ENCODE data around the gene PDS5B.
"Not testable (repeated sequence)": the region's sequence is repeated elsewhere in the genome, so short reads cannot be mapped to it uniquely, and the experiment has no call there.

The PDS5B gene

DNA sequence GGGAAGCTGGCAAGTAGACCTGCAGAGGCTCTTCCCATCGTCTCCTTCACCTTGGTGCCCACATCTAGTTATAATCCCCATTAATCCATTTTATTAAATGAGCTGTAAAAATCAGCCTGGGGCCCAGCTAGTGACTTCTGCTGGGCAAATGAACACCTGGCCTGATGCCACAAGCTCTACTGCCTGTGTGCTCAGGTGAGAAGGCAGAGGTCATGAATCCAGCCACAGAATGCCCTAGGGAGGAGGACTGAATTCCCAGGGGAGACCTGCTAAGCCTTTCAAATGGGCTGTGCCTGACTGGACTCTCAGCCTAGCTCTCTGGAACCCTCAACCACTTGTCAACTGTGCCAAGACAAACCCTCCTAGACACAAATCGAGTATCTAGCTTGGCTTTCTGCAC lies 74.0 kb downstream of the PDS5B start:
- no peak for DNase-seq

DNA sequence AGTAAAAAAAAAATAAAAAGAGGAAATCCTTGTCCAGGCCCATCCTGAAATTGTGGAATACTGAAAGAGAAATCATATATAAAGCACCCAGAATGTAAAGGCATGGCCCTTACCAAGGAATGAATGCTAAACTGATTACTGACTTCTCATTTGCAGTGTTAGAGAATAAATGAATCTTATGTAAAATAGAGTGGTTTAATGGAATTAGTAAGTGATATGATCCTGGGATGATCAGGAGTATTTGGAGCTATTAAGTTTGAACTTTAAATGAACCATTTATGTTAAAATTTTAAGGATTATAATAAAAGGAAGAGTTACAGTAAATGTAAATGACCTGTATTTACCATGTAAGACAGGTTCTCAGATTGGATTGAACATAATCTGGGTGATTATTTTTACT lies 75.4 kb downstream of the PDS5B start:
- no peak for DNase-seq

DNA sequence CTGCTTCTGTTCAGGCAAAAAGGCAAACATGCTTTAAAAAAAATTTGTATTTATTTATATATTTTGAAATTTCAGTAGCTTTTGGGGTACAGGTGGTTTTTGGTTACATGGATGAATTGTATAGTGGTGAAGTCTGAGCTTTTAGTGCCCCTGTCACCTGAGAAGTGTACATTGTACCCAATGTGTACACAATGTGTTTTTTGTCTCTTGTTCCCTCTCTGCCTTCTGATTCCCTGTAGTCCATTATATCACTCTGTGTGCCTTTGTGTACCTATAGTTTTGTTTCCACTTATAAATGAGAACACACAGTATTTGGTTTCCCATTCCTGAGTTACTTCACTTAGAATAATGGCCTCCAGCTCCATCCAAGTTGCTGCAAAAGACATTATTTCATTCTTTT lies 77.4 kb downstream of the PDS5B start:
- no peak for DNase-seq

DNA sequence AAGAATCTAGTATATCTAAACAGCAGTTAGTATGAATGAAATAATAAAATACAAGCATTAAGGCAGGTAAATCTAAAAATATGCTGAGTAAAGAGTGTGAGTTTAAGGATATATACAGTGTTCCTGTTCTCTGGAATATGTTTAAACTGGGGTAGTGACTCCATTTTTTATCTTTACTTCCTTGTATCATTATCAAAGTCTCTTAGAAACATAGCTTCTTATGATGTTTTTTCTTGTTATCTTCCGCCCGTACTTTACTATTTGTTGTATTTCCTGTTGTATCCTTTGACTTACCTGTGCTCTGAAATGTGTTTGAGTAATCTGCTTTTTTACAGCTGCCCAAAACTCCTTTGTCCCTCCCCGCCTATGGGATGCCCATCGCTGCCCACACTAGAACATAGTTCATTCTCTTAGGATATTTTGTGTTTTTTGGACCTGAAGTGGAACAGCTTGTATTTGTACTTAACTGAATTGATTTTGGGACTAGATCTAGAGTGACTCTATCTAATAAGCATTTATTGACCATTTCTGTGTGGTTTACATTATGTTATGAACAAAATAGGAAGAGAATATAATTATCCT lies 80.8 kb downstream of the PDS5B start:
- DNase-seq: no peak

DNA sequence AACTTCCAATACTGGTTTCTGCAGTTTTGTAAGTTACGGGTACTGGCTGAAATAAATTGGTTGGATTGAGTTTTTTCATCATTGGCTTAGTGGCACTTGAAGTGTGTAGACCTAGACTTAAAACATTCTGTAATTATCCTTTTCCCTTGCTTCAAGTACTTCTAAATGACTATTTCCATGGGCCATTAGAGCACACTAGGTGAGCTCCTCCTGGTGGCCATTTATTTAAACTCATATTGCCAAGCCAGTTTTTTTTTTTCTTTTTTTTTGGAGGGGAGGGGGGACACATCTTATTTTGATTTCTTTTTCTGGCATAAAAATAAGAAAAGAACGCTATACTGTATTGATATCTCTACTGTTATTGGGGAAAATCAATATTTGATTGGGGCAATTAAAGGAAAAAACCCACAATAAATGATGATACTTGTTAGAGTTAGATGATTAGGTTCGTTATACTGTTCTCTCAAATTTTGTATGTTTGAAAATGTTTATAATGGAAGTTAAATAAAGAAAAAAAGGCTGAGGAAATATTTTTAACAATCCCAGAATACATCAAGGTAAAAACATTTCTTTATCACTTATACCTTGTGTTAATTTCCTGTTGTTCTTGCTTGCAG lies 82.9 kb downstream of the PDS5B start:
- DNase-seq: no peak

DNA sequence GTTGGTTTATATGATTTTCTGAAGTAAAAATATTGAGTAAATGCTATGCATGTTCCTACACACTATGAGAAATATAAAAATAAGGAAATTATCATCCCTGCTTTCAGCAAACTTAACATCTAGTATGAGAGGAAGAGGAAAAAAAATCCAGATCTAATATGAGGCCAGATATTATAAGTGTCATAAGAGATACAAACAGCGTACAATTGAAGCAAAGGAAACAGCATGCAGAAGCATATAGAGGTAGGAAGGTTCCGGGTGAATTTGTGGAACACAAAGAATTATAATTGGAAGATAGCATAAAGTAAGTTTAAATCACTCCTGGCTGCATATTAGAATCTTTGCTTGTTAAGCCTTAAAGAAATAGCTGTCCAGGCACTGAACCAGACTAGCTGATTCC lies 88.3 kb downstream of the PDS5B start:
- no peak for DNase-seq

DNA sequence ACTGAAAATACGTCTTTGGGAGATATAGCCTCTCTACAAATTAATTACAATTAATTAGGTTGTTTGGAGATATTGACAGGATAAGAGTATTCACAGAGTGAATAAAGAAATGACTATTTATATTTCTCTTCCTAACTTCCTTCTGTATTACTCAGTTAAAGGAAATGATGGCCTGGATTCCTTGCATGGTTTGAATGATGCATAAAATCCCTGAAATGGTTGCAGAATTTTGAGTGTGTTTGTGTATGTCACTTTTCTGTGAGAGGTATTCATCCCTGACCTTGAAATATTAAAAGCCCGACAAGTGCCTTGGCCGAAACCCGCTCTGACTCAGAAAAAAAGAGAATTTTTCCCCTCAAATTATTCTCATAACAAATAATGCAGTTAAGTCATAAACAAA lies 90.0 kb downstream of the PDS5B start:
- no peak for DNase-seq

DNA sequence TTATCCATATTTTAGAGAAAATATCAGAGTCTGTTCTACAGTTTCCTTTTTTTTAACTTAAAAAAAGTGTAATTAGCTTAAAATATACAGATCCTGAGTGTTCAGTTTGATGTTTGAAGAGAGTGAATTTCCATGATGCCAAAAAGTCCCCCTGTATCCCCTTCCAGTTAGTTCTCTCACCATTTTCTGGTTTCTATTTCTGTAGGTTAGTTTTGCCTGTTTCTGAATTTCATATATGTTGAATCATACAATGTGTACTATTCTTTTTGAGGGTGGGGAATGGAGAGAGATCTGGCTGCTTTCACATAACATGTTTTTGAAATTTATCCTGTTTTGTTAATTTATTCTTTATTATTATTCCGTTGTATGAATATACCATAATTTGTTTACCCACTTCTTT lies 95.9 kb downstream of the PDS5B start:
- no peak for DNase-seq

DNA sequence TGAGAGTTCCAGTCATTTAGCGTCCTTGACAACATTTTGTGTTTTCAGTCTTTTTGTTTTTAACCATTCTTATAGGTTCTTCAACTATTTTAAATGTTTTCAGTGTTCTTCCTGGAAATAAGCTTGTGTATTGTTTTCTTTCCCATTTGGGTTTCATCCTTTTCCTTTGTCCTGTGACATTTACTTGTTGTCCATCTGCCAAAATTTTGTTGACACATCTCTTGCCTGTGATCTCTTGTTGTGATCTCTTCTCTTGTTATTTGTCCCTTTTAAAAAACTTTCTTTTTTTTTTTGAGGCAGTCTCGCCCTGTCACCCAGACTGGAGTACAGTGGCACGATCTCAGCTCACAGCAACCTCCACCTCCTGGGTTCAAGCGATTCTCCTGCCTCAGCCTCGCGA lies 96.5 kb downstream of the PDS5B start:
- no peak for DNase-seq

DNA sequence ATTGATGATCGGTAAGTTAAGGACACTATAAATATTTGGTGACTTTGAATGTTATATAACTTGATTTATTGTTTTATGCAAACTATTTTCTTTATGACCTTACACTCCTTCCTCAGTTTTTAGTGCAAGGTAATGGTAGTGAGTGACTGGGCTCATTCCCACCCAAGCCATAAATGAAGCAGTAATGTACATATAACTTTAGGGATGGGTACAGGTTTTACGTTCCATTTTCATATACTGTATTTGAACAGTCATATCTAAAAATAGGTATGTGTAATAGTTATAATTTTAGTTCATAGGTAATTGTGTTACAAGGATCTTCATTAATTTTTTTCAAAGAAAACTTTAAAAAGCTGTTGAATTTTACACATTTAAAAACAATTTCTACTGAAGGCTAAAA lies 101.0 kb downstream of the PDS5B start:
- no peak for DNase-seq

DNA sequence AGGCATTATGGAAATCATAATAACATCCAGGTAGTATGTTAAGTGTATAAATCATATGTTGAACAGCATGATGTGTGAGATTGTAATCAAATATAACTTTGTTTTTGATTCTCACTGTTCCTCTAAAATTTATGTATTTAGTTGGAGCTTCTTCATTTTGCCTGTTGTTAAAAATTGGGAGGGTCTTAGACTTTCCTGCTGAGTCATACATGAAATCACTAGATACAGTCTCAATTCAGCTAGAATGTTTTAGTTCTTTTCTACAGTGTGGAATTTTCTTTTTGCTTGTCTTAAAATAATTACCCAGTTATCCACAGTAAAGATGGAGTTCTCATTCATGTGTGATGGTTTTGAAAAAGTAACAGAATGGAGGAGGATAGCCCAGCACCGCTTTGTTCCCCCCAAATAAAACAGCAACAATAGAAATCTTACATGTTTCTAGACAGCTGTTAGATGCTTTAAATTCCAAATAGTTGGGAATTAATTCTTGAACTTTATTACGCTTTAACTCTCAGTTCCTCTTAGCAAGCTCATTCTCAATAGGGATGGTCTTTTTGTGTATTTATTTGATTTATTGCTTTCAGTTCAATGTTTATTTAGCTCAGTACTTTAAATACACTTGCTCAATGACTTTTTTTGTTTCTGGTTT lies 109.5 kb downstream of the PDS5B start:
- DNase-seq: no peak

DNA sequence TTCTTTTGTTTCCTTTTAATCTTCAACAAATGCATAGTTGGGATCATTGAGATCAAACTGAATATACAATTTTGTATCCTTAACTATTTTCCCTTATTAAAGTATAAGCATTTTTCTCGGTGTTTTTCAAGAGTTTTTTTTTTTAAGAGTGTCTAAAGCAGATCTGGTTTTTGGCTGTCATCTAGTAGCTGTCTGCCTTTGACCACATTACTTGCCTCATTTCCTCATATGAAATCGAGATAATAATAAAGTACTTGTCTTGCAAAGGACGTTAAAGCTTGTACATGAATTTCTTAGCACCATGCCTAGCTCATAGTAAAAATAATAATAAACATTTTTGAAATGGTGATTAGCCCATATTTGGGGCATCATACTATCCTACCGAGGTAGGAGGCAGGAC lies 121.2 kb downstream of the PDS5B start:
- no peak for DNase-seq

DNA sequence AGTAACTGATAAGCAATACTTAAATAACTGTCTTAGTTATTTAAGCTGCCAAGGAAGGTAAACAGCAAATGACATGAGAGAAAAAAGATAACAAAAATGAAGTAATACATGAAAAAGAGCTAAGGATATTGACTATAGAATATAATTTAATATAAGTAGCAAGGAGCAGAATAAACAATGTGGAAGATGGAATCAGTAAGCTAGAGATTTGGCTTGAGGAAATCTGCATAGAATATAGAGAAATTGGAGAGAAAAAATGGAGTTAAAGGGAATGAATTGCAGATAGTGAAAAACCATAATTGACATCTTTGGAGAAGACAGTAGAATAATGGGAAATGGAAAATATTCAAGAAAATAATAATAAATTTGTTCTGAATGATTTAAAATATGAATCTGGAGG lies 127.1 kb downstream of the PDS5B start:
- DNase-seq: no peak

DNA sequence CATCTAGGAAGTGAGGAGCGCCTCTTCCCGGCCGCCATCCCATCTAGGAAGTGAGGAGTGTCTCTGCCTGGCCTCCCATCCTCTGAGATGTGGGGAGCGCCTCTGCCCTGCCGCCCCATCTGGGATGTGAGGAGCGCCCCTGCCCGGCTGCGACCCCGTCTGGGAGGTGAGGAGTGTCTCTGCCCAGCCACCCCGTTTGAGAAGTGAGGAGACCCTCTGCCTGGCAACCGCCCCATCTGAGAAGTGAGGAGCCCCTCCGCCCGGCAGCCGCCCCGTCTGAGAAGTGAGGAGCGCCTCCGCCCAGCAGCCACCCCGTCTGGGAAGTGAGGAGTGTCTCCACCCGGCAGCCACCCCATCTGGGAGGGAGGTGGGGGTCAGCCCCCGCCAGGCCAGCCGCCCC lies 129.9 kb downstream of the PDS5B start:
- DNase-seq: not testable (repeated sequence)

DNA sequence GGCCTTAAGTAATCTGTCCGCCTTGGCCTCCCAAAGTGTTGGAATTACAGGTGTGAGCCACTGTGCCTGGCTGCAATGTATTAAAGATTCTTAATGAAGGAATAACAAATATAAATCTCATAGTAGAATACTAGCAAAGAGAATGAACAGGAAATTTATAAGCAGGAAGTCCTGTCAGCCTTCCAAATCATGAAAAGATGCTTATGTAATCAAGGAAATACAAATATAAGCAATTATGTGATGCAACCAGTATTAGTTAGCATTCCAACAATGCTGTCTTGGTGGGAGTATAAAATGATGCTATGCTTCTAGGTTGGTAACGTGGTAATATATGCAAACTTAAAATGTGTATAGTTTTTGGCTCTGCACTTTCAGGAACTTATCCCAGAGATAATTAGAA lies 133.8 kb downstream of the PDS5B start:
- DNase-seq: no peak

DNA sequence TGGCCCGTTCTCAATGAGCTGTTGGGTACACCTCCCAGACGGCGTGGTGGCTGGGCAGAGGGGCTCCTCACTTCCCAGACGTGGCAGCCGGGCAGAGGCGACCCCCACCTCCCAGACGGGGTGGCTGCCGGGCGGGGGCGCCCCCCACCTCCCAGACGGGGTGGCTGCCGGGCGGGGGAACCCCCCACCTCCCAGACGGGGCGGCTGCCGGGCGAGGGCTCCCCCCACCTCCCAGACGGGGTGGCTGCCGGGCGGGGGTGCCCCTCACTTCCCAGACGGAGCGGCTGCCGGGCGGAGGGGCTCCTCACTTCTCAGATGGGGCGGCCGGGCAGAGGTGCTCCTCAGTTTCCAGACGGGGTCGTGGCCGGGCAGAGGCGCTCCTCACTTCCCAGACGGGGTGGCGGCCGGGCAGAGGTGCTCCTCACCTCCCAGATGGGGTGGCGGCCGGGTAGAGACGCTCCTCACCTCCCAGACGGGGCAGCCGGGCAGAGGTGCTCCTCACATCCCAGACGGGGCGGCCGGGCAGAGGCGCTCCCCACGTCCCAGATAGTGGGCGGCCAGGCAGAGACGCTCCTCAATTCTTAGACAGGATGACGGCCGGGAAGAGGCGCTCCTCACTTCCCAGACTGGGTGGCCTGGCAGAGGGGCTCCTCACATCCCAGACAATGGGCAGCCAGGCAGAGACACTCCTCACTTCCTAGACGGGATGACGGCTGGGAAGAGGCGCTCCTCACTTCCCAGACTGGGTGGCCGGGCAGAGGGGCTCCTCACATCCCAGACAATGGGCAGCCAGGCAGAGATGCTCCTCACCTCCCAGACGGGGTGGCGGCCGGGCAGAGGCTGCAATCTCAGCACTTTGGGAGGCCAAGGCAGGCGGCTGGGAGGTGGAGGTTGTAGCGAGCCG lies 135.1 kb downstream of the PDS5B start:
- not testable (repeated sequence) for DNase-seq

DNA sequence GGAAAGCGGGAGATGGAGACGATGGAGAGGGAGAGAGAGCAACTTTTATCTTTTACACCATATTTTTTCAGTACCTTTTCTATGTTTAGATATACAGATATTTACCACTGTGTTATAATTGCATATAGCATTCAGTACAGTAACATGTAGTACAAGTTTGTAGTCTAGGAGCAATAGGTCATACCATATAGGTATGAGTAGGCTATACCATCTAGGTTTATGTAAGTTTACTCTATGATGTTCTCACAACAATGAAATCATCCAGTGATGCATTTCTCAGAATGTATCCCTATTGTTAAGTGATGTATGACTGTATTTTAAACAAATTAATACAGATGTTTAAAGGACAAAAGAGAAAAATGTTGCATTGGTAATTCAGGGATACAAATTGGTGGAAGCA lies 136.1 kb downstream of the PDS5B start:
- DNase-seq: no peak

DNA sequence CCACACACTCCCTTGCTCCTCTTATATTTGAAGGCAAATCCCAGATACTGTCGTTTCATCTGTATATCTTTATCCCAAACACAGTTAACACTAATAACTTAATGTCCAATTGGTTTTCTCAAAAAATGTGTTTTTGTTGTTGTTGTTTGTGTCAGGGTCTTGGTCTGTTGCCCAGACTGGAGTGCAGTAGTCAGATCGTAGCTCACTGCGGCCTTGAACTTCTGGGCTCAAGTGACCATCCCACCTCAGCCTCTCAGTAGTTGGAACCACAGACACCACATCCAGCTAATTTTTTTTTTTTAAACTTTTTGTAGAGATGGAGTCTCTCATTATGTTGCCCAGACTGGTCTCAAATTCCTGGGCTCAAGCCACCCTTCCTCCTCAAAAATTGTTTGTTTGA lies 137.7 kb downstream of the PDS5B start:
- DNase-seq: no peak

DNA sequence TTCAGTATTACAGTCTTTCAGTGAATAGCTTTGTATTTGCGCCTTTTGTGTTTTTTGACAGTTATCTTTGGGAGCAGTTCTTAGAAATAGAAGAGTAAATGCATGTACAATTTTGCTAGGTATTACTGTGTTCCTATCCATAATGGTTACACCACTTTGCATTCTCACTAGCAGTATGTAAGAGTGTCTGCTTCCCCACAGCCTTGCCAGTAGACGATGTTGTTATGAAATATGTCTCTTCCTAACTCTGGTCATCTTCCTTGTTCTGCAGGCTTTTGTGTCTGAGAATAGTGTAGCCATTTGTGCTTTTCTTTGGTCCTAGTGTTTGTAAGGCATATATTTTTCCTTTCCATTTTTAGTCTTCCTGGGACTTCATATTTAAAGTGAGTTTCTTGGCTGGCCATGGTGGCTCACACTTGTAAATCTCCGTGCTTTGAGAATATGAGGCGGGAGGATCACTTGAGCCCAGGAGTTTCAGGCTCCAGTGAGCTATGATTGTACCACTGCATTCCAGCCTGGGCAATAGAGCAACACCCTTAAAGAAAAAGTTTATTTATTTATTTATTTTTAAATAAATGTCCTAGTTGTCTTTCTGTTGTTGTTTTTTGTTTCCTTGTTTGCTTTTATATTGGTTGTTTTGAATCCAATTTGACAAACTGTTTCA lies 140.3 kb downstream of the PDS5B start:
- DNase-seq: no peak

DNA sequence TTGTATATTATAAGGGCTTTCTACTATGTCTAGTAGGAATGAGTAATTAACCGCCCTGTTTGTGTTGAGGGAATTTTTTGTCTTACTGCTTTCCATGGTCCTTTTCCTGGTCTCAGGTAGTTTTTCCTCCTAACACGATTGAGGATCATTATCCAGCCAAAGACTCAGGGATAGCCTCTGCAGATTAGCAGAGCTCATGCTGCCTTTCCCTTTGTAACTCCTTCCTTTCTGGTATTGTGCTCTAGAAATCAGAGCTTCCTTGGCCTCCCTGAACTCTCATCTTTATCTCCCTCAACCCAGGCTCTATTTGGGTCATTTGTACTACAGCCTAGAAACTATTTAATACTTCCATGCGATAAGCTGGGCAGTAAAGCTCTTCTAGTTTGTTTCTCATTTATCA lies 142.1 kb downstream of the PDS5B start:
- DNase-seq: no peak

DNA sequence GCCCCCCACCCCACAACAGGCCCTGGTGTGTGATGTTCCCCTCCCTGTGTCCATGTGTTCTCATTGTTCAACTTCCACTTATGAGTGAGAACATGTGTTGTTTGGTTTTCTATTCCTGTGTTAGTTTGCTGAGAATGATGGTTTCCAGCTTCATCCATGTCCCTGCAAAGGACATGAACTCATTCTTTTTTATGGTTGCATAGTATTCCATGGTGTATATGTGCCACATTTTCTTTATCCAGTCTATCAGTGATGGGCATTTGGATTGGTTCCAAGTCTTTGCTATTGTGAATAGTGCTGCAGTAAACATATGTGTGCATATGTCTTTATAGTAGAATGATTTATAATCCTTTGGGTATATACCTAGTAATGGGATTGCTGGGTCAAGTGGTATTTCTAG lies 142.8 kb downstream of the PDS5B start:
- DNase-seq: not testable (repeated sequence)

DNA sequence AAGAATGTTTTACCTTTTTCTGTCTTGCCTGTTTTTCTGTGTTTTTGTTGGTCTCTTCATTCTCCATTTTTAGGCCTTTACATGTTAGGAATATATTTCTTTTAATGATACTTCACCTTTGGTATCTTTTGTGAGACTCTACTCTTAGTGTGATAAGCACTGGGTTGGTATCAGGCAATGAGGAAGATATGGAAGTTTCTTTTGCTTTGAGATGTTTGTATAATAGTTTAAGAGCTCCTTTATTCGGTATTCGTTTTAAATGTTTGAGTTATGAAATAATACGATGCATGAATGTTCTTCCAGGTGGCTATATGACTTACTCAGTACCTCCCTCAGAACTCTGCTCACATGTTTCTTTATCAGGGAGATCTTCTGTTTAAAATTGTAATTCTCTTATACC lies 144.8 kb downstream of the PDS5B start:
- DNase-seq: no peak

DNA sequence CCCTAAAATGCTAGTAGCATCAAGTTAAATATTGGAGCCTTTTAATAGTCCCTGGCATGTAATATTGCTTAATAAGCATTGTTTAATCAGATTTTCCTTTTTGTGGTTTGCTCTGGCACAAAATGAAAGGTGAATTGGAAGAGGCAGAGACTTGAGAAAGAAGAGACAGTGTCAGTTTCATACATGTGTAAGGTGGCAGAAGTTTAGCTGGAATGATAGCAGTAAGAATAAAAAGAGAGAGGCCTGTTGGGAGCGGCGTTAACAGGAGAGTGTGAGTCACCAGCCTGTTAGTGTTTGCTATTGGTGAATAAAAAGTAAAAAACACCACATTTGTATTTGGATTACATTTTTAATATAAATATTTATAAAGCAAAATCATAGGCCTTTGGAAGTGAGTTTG lies 145.3 kb downstream of the PDS5B start:
- DNase-seq: no peak

Data from T-helper 9 cell (primary cell).